ENCODE data around the gene SLAIN2.
"Not testable (repeated sequence)": the region's sequence is repeated elsewhere in the genome, so short reads cannot be mapped to it uniquely, and the experiment has no call there.

SLAIN2 gene

GRCh38 chr4:48409203-48409602 lies 67.9 kb downstream of the SLAIN2 start:
- Mint-ChIP-seq H3K4me3 (no peak overlapping the region), H3K36me3 (peaks cover 38% of the 10 kb centered on the region), H3K27ac (no peak overlapping the region), H3K4me1 (peaks cover 2% of the 10 kb centered on the region), H3K27me3 (no peaks in the 10 kb centered on the region), H3K9me3 (no peaks in the 10 kb centered on the region)
- DNase-seq (ENCODE audit: low spot score in 2 of 2) (no peak), ATAC-seq (ENCODE audit: low read depth) (no peak)

DNA sequence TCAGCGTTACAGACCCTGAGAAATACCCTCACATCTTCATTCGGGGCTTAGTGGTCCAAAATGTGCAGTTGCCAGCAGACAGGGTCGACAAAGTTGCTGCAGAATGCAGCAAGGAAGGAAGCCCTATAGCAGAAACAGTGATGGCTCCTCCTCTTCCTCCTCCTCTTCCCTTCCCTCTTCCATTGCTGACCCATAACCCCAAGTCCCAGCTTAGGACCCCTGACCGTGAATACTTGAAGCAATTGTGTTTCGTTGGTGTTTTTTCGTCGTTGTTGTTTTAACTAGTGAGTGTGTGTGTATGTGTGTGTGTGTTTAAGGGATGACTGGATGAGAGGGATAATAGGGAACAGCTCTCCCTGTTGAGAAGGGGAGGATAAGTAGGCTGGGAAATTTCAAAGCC lies 69.5 kb downstream of the SLAIN2 start:
- no peak for DNase-seq (ENCODE audit: low spot score in 2 of 2)
- no peak overlapping the region for H3K4me3 Mint-ChIP-seq
- no peaks in the 10 kb centered on the region for H3K9me3 Mint-ChIP-seq
- H3K27ac Mint-ChIP-seq = no peak overlapping the region
- H3K36me3 Mint-ChIP-seq = peaks cover 33% of the 10 kb centered on the region
- no peaks in the 10 kb centered on the region for H3K27me3 Mint-ChIP-seq
- peaks cover 2% of the 10 kb centered on the region for H3K4me1 Mint-ChIP-seq
- ATAC-seq (ENCODE audit: low read depth) = no peak

- no peak overlapping the region for H3K27ac Mint-ChIP-seq
- H3K27me3 Mint-ChIP-seq = no peaks in the 10 kb centered on the region
- H3K36me3 Mint-ChIP-seq = peaks cover 25% of the 10 kb centered on the region
- H3K9me3 Mint-ChIP-seq = peaks cover 2% of the 10 kb centered on the region
- H3K4me1 Mint-ChIP-seq = peaks cover 3% of the 10 kb centered on the region
- no peak overlapping the region for H3K4me3 Mint-ChIP-seq
- DNase-seq (ENCODE audit: low spot score in 2 of 2) = no peak
- no peak for ATAC-seq (ENCODE audit: low read depth)
These were observed 78.8 kb downstream of the SLAIN2 start for GRCh38 chr4:48420144-48420543.

DNA sequence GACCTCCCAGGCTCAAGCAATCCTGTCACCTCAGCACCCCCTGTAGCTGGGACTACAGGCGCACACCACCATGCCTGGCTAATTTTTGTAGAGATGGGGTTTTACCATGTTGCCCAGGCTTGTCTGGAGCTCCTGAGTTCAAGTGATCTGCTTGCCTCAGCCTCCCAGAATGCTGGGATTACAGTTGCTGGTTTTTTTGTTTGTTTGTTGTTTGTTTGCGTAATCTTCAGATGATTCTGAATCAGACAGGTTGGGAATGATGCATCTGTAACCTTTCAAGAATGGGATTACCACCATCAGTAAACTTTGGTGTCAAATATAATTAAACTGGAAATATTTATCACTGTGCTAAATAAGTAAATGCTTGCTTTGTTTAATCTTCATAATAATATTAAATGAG lies 79.8 kb downstream of the SLAIN2 start:
- ATAC-seq (ENCODE audit: low read depth) (no peak), DNase-seq (ENCODE audit: low spot score in 2 of 2) (no peak)
- H3K27ac Mint-ChIP-seq = no peak overlapping the region
- H3K36me3 Mint-ChIP-seq = peaks cover 25% of the 10 kb centered on the region
- peaks cover 3% of the 10 kb centered on the region for H3K4me1 Mint-ChIP-seq
- no peak overlapping the region for H3K4me3 Mint-ChIP-seq
- H3K9me3 Mint-ChIP-seq = peaks cover 2% of the 10 kb centered on the region
- no peaks in the 10 kb centered on the region for H3K27me3 Mint-ChIP-seq

DNA sequence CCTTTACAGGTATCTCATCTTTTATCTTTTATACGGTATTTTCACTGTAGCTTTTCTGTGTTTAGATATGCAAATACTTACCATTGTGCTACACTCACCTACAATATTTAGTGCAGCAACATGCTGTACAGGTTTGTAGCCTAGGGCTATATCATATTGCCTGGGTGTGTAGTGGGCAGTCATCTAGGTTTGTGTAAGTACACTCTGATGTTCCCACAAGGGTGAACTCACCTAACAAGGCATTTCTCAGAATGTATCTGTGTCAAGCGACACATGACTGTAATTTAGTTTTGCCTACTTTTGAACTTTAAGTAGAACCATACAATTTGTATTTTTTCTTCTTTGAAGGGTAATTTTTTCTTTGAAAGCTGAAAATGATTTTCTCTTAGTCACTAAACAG lies 87.6 kb downstream of the SLAIN2 start:
- Mint-ChIP-seq H3K4me1 (no peaks in the 10 kb centered on the region), H3K4me3 (no peak overlapping the region), H3K9me3 (no peaks in the 10 kb centered on the region), H3K27ac (no peak overlapping the region), H3K36me3 (peaks cover 7% of the 10 kb centered on the region), H3K27me3 (no peaks in the 10 kb centered on the region)
- ATAC-seq (ENCODE audit: low read depth) (no peak), DNase-seq (ENCODE audit: low spot score in 2 of 2) (no peak)

DNA sequence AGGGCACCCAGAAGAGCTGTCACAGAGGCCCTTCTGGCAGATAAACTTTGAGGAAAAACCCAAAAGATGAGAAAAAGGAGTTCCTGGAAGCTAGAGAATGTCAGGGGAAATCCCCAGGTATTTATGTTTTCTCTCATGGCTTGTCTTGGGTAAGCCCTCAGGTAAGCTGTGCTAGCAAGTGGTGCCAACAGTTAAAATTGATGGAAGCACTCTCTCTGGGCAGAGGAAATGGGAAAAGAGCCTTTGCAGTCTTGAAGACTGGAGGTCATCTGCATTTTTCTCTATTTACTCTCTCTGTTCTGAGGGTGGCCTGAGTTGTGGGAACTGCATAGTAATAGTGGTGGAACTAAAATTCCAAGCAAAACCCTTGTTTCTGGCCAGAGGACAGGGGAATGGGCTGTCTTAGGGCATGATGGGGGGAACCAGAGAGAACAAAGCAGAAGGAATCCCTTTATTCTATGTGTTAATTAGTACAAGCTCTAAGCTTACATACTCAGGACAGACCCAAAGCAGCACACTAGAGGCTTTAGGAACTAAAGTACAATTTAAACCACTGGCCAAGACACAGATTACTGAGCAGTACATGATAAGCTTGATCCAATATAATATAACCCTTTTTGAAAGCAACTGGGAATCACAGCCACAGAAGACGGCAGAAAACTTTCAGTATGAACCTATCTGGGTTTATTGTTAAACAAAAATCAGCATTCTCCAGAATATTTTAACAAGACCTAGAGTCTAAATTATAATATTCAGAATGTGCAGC lies 88.6 kb downstream of the SLAIN2 start:
- Mint-ChIP-seq H3K27ac (no peak overlapping the region), H3K9me3 (peaks cover 2% of the 10 kb centered on the region), H3K4me3 (no peak overlapping the region), H3K4me1 (no peaks in the 10 kb centered on the region), H3K36me3 (peaks cover 7% of the 10 kb centered on the region), H3K27me3 (no peaks in the 10 kb centered on the region)
- DNase-seq (ENCODE audit: low spot score in 2 of 2) (no peak), ATAC-seq (ENCODE audit: low read depth) (no peak)

GRCh38 chr4:48431401-48431800 lies 90.1 kb downstream of the SLAIN2 start:
- ATAC-seq (ENCODE audit: low read depth) (no peak), DNase-seq (ENCODE audit: low spot score in 2 of 2) (no peak)
- Mint-ChIP-seq H3K27me3 (no peaks in the 10 kb centered on the region), H3K9me3 (peaks cover 2% of the 10 kb centered on the region), H3K27ac (peak overlapping the region; percentile 6), H3K36me3 (peaks cover 7% of the 10 kb centered on the region), H3K4me3 (no peak overlapping the region), H3K4me1 (no peaks in the 10 kb centered on the region)

- ATAC-seq (ENCODE audit: low read depth) (no peak), DNase-seq (ENCODE audit: low spot score in 2 of 2) (no peak)
- H3K4me1 Mint-ChIP-seq = no peaks in the 10 kb centered on the region
- H3K36me3 Mint-ChIP-seq = peaks cover 6% of the 10 kb centered on the region
- no peak overlapping the region for H3K27ac Mint-ChIP-seq
- H3K4me3 Mint-ChIP-seq = no peak overlapping the region
- H3K27me3 Mint-ChIP-seq = no peaks in the 10 kb centered on the region
- H3K9me3 Mint-ChIP-seq = peaks cover 2% of the 10 kb centered on the region
These were observed 90.7 kb downstream of the SLAIN2 start for GRCh38 chr4:48432017-48432416.

DNA sequence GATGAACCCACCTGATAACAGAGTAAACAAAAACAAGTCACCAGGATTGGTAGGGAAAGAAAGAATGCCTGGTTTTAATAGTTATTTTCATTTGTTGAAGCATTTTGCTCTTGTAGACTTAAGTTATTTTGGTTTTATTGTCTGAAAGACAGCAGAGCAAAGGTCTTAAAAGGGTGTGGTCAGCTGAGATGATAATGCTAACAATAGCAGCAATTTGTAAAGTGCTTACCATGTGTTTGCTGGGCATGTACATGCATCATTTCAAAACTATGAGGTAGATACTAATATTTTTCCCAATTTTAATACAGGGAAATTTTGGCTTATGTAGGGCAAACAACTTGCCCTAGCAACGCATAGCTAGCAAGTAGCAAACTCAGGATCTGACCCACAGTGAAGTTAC lies 95.0 kb downstream of the SLAIN2 start:
- peaks cover 1% of the 10 kb centered on the region for H3K27me3 Mint-ChIP-seq

DNA sequence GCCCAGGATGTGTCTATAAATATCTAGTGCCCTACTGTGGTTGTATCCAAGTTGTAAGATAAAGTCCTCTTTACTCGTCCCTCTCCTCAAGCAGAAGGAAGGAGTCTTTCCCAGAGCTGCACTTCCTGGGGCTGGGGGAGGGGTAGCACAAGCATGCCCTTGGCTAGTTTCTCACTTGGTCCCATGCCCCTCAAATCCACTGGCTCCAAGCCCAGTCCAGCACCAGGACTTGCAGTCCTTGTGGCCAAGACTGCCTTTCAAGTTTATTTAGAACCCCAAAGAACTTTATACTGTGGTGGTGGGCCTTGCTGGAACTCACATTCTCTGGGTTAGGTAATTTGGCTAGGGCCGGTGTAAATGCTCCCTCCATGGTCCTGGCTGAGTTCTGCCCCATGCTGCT lies 98.7 kb downstream of the SLAIN2 start:
- Mint-ChIP-seq H3K36me3 (no peaks in the 10 kb centered on the region), H3K4me1 (no peaks in the 10 kb centered on the region), H3K9me3 (peaks cover 4% of the 10 kb centered on the region), H3K27me3 (peaks cover 1% of the 10 kb centered on the region), H3K27ac (no peak overlapping the region), H3K4me3 (no peak overlapping the region)
- DNase-seq (ENCODE audit: low spot score in 2 of 2) (no peak), ATAC-seq (ENCODE audit: low read depth) (no peak)

More for the DNA sequence above, 95.0 kb downstream of the SLAIN2 start:
- Mint-ChIP-seq H3K4me3 (no peak overlapping the region), H3K36me3 (no peaks in the 10 kb centered on the region), H3K4me1 (no peaks in the 10 kb centered on the region), H3K9me3 (peaks cover 5% of the 10 kb centered on the region), H3K27ac (no peak overlapping the region)
- DNase-seq (ENCODE audit: low spot score in 2 of 2) (no peak), ATAC-seq (ENCODE audit: low read depth) (no peak)

GRCh38 chr4:48440914-48441313 lies 99.6 kb downstream of the SLAIN2 start:
- not testable (repeated sequence) for H3K27me3 Mint-ChIP-seq; H3K27ac Mint-ChIP-seq; H3K9me3 Mint-ChIP-seq; ATAC-seq (ENCODE audit: low read depth); H3K36me3 Mint-ChIP-seq; H3K4me1 Mint-ChIP-seq; DNase-seq (ENCODE audit: low spot score in 2 of 2); H3K4me3 Mint-ChIP-seq

DNA sequence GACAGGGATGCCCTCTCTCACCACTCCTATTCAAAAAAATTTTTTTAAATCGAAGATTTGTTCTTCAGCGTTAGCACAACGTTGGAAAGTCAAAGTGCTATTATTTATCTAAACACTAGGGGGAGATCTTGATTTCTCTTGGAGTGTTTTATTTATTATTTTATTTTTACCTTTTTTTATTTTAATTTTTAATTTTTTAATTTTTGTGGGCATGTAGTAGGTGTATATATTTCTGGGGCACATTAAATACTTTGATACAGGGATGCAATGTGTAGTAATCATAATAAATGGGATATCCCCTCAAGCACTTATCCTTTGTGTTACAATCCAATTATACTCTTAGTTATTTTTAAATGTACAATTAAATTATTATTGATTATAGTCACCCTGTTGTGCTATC lies 104.4 kb downstream of the SLAIN2 start:
- ATAC-seq (ENCODE audit: low read depth) = no peak
- Mint-ChIP-seq H3K4me1 (no peaks in the 10 kb centered on the region), H3K9me3 (peaks cover 2% of the 10 kb centered on the region), H3K36me3 (no peaks in the 10 kb centered on the region), H3K27me3 (peaks cover 8% of the 10 kb centered on the region), H3K4me3 (no peak overlapping the region), H3K27ac (no peak overlapping the region)
- peak in 1 of 2 donors; percentile 3 for DNase-seq (ENCODE audit: low spot score in 2 of 2)

DNA sequence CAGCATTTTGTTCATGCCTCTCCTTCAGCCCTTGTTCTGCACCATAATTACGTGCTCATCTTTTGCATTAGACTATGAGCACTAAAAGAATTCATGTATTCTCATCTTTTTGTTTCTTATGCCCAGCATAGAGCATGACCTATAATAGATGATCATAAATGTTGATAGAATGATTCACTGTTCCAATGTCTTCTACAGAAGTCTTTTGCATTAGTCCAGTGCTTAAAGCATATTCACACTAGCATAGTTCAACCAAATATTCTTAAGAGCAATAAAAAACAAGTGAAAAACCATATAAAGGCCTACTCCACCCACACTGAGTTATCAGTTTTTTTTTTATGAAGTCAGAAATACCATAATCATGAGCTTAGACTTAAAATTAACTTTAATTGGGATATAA lies 105.3 kb downstream of the SLAIN2 start:
- no peak for DNase-seq (ENCODE audit: low spot score in 2 of 2)
- Mint-ChIP-seq H3K27ac (no peak overlapping the region), H3K27me3 (peaks cover 7% of the 10 kb centered on the region), H3K9me3 (no peaks in the 10 kb centered on the region), H3K36me3 (no peaks in the 10 kb centered on the region), H3K4me1 (no peaks in the 10 kb centered on the region), H3K4me3 (no peak overlapping the region)
- no peak for ATAC-seq (ENCODE audit: low read depth)

DNA sequence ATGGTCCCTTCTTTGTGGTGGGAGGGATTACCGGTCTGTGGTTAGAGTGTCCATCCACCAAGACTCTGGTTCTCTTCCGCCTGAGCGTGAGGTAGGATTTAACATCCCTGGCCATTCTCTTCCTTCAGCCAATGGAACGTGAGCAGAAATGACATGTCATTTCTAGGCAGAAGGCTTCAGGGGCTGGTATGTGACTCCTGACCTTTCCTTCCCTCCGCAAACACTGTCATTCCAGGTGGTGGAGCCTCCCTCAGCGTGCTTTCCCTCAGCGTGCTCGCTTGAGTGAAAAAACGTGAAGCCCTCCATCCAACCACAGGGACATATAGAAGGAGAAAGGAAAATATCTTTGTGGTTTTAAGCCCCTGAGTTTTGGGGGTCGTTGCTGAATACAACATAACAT lies 107.8 kb downstream of the SLAIN2 start:
- Mint-ChIP-seq H3K27me3 (peaks cover 15% of the 10 kb centered on the region), H3K27ac (no peak overlapping the region), H3K4me3 (no peak overlapping the region), H3K36me3 (no peaks in the 10 kb centered on the region), H3K4me1 (no peaks in the 10 kb centered on the region), H3K9me3 (no peaks in the 10 kb centered on the region)
- DNase-seq (ENCODE audit: low spot score in 2 of 2) = no peak
- ATAC-seq (ENCODE audit: low read depth) = no peak

- ATAC-seq (ENCODE audit: low read depth) = no peak
- H3K4me1 Mint-ChIP-seq = no peaks in the 10 kb centered on the region
- H3K4me3 Mint-ChIP-seq = no peak overlapping the region
- no peaks in the 10 kb centered on the region for H3K36me3 Mint-ChIP-seq
- peaks cover 19% of the 10 kb centered on the region for H3K27me3 Mint-ChIP-seq
- H3K27ac Mint-ChIP-seq = no peak overlapping the region
- H3K9me3 Mint-ChIP-seq = peaks cover 2% of the 10 kb centered on the region
- no peak for DNase-seq (ENCODE audit: low spot score in 2 of 2)
These were observed 109.4 kb downstream of the SLAIN2 start for GRCh38 chr4:48450740-48451139.
